NT2/D1 (cell line): ENCODE measurements around the gene PDE6G.

Experiments
- SUZ12 ChIP-seq: IDR thresholded peaks from 2 replicates; pipeline ENCODE4 v1.6.1; 2011; ENCODE audit not compliant: insufficient read length, insufficient read depth; ENCODE audit errors: extremely low read depth
- YY1 ChIP-seq: IDR thresholded peaks from 2 replicates; pipeline ENCODE4 v1.6.1; 2011; ENCODE audit not compliant: insufficient read length, insufficient read depth
- ZNF274 ChIP-seq: IDR thresholded peaks from 2 replicates; pipeline ENCODE4 v1.6.1; 2011; ENCODE audit warnings: mild to moderate bottlenecking, low read depth, low read length

DNA sequence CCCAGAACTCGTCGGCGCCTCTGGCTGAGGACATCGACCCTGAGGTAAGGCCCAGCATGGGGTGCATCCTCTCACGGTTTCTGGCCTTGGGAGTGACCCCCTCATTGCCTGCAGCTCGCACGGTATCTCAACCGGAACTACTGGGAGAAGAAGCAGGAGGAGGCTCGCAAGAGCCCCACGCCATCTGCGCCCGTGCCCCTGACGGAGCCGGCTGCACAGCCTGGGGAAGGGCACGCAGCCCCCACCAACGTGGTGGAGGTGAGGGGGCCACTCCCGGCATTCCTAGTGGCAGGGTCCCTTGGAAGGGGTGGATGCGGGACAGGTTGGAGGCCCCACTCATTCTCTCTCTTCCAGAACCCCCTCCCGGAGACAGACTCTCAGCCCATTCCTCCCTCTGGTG, 38.5 kb upstream of the PDE6G start:
- no peak for TF ChIP-seq ZNF274
- TF ChIP-seq YY1: no peak
- no peak for TF ChIP-seq SUZ12
